A673 (cell line): ENCODE data around the gene SPATA16.

Experiments used
- CTCF ChIP-seq: fragments of 300-800, 200-600 bp; sonication (generic); conservative IDR thresholded peaks from 2 replicates; pipeline ENCODE4 v1.5.1; 2017; ENCODE audit warnings: low read depth, mild to moderate bottlenecking, antibody characterized with exemption, low read length, moderate library complexity, mixed read lengths
- EZH2 ChIP-seq: fragments of 200-600 bp; sonication (generic); IDR thresholded peaks from 2 replicates; pipeline ENCODE4 v1.6.1; 2017; ENCODE audit warnings: borderline replicate concordance, low read depth, mild to moderate bottlenecking, mixed read lengths, antibody characterized with exemption, low read length; ENCODE audit not compliant: poor library complexity, severe bottlenecking

GRCh38 chr3:172991424-172991996 lies 149.5 kb downstream of the SPATA16 start:
- TF ChIP-seq EZH2 = no peak
- TF ChIP-seq CTCF = no peak
